Ovary (tissue), 3 donors: Measurements from ENCODE around the gene LIN52.

ENCODE experiments used
- CTCF ChIP-seq, 3 donors: fragments of 450-650 bp in 2 of 3; fragments of 200-600 bp in 1 of 3; IDR thresholded peaks; one replicate each; pipeline versions ENCODE4 v1.5.1 to v1.8.0; 2016 to 2022; ENCODE audit warnings: antibody characterized with exemption in 3 of 3, mild to moderate bottlenecking in 1 of 3
- EP300 ChIP-seq: sonication (generic); formaldehyde crosslinking; IDR thresholded peaks from one replicate; pipeline ENCODE4 v1.6.1; 2017; ENCODE audit warnings: antibody characterized with exemption
- POLR2A ChIP-seq: fragments of 450-650 bp; IDR thresholded peaks from one replicate; pipeline ENCODE4 v1.6.1; 2017; ENCODE audit warnings: antibody characterized with exemption, mild to moderate bottlenecking, moderate library complexity
- donor health status: DM: no; HTN: no; CAD: no.

DNA sequence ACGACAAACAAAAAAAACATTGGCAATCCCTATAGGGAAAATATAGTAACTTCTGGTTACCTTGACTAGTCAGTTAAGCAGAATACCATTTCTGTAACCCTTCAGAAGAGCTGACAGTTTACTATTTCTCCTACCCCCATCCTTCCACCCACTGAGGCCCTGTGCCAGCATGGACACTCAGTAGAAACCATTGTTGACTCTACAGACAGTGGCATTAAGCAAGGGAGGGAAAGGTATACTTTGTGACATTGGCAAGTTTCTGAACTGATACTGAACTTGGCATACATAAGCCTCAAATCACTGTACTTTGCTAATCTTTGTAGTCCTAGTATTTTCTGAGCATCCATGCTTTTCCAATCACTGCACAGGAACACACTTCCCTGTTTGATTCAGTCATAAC is 121.1 kb downstream of the LIN52 start:
- TF ChIP-seq CTCF (IDR thresholded peaks at IDR 0.05) (no peak), POLR2A (no peak), EP300 (no peak)
